Mucosa of descending colon (tissue), 3 donors: Measurements from ENCODE around the gene GPR68. TPM values are rescaled to one million over a fixed set of nuclear protein-coding genes. Genes with fewer than 3 reads are reported as not detected.
"Not testable (repeated sequence)": the region's sequence is repeated elsewhere in the genome, so short reads cannot be mapped to it uniquely, and the experiment has no call there.

Experiments used
- ATAC-seq: fragments of 200-7000 bp; cut with Tn5 transposase; one replicate; pipeline ENCODE4 v1.9.1; 2020; ENCODE audit warnings: mild to moderate bottlenecking, moderate library complexity
- DNase-seq, 3 donors: peaks; one replicate each; pipeline ENCODE4 v3.0.0-alpha.2; 2020
- H3K36me3 ChIP-seq: fragments of 200-600 bp; one replicate; pipeline ENCODE4 v1.8.0; 2021; ENCODE audit warnings: low read depth, mild to moderate bottlenecking
- H3K4me1 ChIP-seq: fragments of 200-600 bp; one replicate; pipeline ENCODE4 v1.8.0; 2021; ENCODE audit warnings: low read depth, mild to moderate bottlenecking
- H3K4me3 ChIP-seq: fragments of 200-600 bp; one replicate; pipeline ENCODE4 v1.8.0; 2021; ENCODE audit warnings: mild to moderate bottlenecking
- H3K9me3 ChIP-seq: fragments of 200-600 bp; one replicate; pipeline ENCODE4 v1.8.0; 2021; ENCODE audit warnings: mild to moderate bottlenecking
- intact Hi-C, 2 donors: fragments of 100-400 bp; cut with DNase I in 1 of 2; cut with micrococcal nuclease in 1 of 2; formaldehyde crosslinking; loops; one replicate each; pipeline versions ENCODE4 v1.11.0 to v1.11.1; 2022; cut with DNase I, micrococcal nuclease
- total RNA-seq, 3 donors: library from RNA; stranded (reverse); fragmentation: NEBNext Ultra II Directional in 2 of 3; extraction: Animal tissue kit (Norgen Biotek cat#: 25700) in 2 of 3; gene quantifications; one replicate each; pipeline versions ENCODE4 v1.2.1 to v1.2.4, GENCODE V29; 2021 to 2023
- TF ChIP-seq, protein P1 (sequence below): fragments of 200-600 bp; IDR thresholded peaks from one replicate; pipeline ENCODE4 v1.8.0; 2022; ENCODE audit warnings: antibody characterized with exemption, mild to moderate bottlenecking
- donor health status: DM: no; HTN: no; CAD: no; lungs with moderate emphysema.
- donor health status: DM: no; HTN: no; CAD: no.
- donor health status: DM: no; HTN: yes; CAD: no.

GPR68 gene
- total RNA-seq, 3 donors from 2014 or later, result 1.4 to 2.4 (median 2.3) TPM

DNA sequence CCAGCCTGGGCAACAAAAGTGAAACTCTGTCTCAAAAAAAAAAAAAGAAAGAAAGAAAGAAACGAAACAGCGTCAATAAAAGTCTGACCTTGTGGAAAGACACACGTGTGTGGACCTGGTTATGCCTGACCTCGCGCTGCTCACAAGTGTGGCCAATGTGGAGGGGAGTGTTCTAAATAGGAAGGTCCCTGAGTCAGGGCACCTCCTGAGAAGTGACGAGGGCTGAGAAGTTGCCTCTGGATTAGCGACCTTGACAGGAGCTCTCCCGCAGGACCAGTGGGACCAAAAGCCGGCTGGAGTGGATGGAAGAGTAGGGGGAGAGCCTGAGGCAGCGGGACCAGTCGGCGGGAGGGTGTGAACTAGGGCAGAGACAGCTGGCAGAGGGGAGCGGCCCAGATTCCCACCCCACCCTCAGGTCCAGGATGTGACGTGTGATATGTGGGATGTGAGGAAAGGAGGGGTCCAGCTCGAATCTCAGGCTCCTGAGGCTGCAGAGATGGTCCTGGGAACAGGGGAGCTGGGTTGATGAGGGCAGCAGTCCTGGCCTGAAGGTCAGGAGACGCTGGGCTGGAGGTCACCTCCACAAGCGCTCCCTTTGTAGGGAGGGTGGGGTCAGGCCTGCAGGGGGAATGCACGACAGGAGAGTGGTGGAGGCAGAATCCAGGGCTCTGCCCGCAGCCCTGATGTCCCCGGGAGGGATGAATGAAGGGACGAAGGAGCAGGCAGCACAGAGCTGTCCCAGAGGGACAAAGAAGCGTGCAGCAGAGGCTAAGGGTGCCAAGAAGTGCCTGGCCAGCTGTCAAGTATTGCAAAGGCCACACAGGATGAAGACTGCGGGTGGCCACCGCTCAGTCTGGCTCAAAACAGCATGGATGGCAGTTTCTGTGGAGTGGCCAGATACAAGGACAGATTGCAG lies 24.8 kb upstream of the GPR68 start:
- TF ChIP-seq, protein P1, sequence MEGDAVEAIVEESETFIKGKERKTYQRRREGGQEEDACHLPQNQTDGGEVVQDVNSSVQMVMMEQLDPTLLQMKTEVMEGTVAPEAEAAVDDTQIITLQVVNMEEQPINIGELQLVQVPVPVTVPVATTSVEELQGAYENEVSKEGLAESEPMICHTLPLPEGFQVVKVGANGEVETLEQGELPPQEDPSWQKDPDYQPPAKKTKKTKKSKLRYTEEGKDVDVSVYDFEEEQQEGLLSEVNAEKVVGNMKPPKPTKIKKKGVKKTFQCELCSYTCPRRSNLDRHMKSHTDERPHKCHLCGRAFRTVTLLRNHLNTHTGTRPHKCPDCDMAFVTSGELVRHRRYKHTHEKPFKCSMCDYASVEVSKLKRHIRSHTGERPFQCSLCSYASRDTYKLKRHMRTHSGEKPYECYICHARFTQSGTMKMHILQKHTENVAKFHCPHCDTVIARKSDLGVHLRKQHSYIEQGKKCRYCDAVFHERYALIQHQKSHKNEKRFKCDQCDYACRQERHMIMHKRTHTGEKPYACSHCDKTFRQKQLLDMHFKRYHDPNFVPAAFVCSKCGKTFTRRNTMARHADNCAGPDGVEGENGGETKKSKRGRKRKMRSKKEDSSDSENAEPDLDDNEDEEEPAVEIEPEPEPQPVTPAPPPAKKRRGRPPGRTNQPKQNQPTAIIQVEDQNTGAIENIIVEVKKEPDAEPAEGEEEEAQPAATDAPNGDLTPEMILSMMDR, result no peak
- intact Hi-C loops, result no loop called here
- H3K36me3 ChIP-seq, result no peaks in the 10 kb centered on the region
- peak in 2 of 3 donors; percentile 55 to 61 for DNase-seq
- no peak overlapping the region for H3K4me3 ChIP-seq
- peak; percentile 72 for ATAC-seq
- peaks cover 9% of the 10 kb centered on the region for H3K4me1 ChIP-seq
- H3K9me3 ChIP-seq, result no peaks in the 10 kb centered on the region

DNA sequence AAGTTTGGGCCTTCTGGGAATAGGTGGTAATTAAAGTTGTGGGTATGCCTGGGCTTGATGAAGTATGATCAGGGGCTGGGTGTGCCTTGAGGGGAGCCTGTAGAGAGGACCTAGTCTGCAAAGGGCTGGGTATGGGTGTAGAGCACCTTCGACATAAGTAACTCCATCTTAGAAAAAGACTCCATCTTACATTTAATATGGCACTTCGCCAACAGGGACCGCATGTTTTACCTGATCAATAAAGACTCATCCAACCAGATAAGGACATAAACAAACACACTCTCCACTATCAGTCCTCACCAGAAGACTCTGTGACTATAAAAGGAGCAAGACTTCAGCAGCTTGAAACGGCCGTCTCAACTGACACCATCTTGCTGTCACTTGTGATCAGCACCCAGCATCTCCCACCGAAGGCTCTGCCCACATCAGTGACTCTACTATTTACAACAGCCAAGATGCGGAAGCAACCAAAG lies 23.5 kb upstream of the GPR68 start:
- TF ChIP-seq, protein P1, result no peak
- ATAC-seq, result no peak
- Histone ChIP-seq H3K36me3 (no peaks in the 10 kb centered on the region), H3K4me3 (no peak overlapping the region), H3K4me1 (peaks cover 14% of the 10 kb centered on the region), H3K9me3 (no peaks in the 10 kb centered on the region)
- DNase-seq, result no peak
- intact Hi-C loops, result no loop called here

DNA sequence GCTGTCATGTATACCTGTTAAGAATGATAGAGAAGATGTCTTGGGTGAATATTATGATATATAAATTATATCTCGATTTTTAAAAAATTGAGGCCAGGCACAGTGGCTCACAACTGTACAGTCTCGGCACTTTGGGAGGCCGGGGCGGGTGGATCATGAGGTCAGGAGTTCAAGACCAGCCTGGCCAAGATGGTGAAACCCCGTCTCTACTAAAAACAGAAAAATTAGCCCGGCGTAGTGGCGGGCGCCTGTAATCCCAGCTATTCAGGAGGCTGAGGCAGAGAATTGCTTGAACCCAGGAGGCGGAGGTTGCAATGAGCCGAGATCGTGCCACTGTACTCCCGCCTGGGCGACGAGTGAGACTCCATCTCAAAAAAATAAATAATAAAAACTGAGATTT lies 21.8 kb upstream of the GPR68 start:
- H3K9me3 ChIP-seq, H3K36me3 ChIP-seq, ATAC-seq, H3K4me3 ChIP-seq, intact Hi-C loops, DNase-seq: not testable (repeated sequence)
- H3K4me1 ChIP-seq, result peaks cover 14% of the 10 kb centered on the region

DNA sequence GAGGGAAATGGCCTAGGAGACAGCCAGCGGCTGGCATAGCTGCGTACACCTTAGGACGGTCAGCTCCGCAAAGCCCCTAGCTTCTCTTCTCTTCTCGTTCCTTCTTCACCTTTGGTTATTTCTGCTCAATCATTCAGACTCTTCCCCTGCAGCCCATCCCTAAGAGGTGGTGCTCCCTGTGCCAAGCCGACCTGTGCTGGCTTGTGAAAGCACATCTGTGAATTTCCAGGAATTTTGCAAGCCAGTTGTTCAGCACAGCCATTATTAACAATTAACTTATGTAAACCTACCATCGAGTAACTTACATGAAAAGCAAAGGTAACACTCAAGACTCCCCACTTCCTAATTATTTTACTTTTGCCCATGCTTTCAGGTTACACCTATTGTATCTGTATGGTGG lies 20.9 kb upstream of the GPR68 start:
- H3K9me3 ChIP-seq, result no peaks in the 10 kb centered on the region
- H3K36me3 ChIP-seq, result no peaks in the 10 kb centered on the region
- no peak overlapping the region for H3K4me3 ChIP-seq
- intact Hi-C loops, result no loop called here
- ATAC-seq (no peak), DNase-seq (no peak)
- TF ChIP-seq, protein P1, result no peak
- H3K4me1 ChIP-seq, result peaks cover 14% of the 10 kb centered on the region

DNA sequence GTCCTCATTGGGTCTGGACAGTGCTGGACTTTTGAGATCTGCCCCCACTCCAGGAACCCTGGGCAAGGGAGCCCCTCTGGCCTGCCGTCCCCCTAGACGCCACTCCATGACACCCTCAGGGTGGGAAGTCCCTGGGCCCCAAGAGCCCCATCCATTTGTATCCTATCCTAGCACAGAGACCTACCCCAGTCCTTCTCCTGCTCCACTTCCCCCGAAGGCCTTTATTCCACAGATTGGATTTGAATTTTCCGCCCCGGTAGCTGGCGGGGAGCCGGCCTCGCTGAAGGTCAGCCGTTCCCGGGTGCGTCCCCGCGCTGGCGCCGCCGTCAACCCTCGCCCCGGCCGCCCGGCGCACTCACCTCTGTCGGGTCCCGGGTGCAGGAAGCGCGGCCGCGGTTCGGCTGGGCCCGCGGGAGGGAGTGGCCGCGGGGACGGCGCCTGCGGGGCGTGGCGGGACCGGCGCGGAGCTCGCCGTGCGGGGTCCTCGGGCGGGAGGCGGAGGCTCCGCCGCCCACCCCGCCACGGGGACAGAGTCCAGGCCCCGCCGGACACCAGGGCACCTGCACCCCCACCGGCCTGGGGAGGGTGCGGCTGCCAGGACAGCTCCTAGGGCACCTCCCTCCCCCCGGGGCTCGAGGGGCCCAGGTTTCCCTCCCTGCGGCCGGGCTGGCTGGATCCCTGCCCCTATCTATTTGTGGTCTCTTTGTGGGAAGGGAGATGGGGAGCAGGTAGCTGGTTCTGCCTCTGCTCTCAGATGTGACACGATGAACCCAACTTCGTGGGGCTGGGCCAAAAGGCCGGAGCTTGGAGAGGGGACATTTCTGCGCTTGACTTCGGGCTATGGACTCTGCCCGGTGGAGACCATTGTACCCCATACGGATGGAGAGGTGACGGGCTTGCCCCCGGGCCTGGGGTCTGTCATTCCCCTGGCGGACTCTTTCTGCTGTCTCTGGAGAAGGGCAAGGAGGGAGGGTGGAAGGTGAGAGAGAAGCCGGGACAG lies 19.9 kb upstream of the GPR68 start:
- ATAC-seq (peak; percentile 76), DNase-seq (peak in 2 of 3 donors; percentile 39 to 72)
- intact Hi-C loops, result no loop called here
- TF ChIP-seq, protein P1, result no peak
- Histone ChIP-seq H3K9me3 (no peaks in the 10 kb centered on the region), H3K4me1 (peaks cover 11% of the 10 kb centered on the region), H3K4me3 (no peak overlapping the region), H3K36me3 (no peaks in the 10 kb centered on the region)
